ENCODE data around the gene PKP1. TPM values are rescaled to one million over a fixed set of nuclear protein-coding genes. Genes with fewer than 3 reads are reported as not detected.

PKP1 gene
- total and polyA plus RNA-seq, 10 of the 15 experiments (the other 5 are each of a cell fraction or from before 2014, with no cell fraction given), result 0.03 TPM; not detected in 9

DNA sequence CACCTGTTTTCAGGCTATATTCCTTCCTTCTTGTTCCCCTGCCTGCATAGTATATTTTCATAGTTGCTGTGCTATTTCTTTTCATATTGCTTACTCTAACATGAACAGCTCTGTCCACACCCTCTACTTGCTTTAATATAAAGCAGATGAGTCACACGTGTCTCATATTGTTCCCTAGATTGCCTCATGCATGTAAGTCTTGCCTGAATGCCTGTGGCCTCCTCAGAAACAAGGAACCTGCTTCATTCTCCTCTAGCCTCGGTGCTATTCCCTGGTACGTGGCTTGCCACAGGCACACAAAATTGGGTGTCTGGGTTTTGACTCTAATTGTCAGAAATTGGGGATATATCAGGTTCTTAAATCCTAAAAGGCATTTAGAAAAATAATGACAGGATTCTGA lies 16.5 kb upstream of the PKP1 start:
- Histone ChIP-seq H2AFZ (ENCODE audit: control insufficient read depth, low read depth, low read length) (no peak overlapping the region), H3K79me2 (ENCODE audit: control insufficient read depth, insufficient read depth, low read length) (no peaks in the 10 kb centered on the region), H4K20me1 (ENCODE audit: control insufficient read depth, insufficient read depth) (no peaks in the 10 kb centered on the region), H3K4me3 (no peak overlapping the region), H3K36me3 (ENCODE audit: control insufficient read depth in 2 of 2, insufficient read depth in 2 of 2, low read length in 1 of 2) (no peaks in the 10 kb centered on the region), H3K27me3 (replicated peaks in 1 of 2; ENCODE audit: control insufficient read depth in 2 of 2, insufficient read depth in 2 of 2, low read length in 1 of 2) (no peaks in the 10 kb centered on the region; a peak in 3 of 4 replicates), H3K9ac (ENCODE audit: control insufficient read depth, insufficient read depth, low read length) (no peak overlapping the region), H3K9me3 (replicated peaks; ENCODE audit: control insufficient read depth, insufficient read depth, low read length) (no peaks in the 10 kb centered on the region), H3K27ac (ENCODE audit: control insufficient read depth, insufficient read depth) (no peak overlapping the region), H3K4me1 (ENCODE audit: control insufficient read depth, insufficient read depth, low read length) (no peaks in the 10 kb centered on the region), H3K4me2 (ENCODE audit: control insufficient read depth, insufficient read depth) (no peak overlapping the region)
- FAIRE-seq (no peak), ATAC-seq (no peak), DNase-seq (ENCODE audit: low read depth, low spot score) (no peak)
- ChIA-PET SMC1A (ENCODE audit: uncharacterized antibody, unreplicated experiment) (interaction anchor here (1.1 kb wide), 1 partner anchor 13 kb away, joined by 3 read pairs; no protein-coding TSS in a partner anchor), RAD21 (ENCODE audit: unreplicated experiment) (no interaction called here), POLR2A (no interaction called here), CTCF (no interaction called here)
- no TSS peak for BruUV-seq (replicated peaks)
- TF ChIP-seq PML (IDR thresholded peaks at IDR 0.05; ENCODE audit: low read length) (no peak), SIX5 (IDR thresholded peaks at IDR 0.05; ENCODE audit: low read depth, low read length, severe bottlenecking) (no peak)
- TF ChIP-seq, protein P1, sequence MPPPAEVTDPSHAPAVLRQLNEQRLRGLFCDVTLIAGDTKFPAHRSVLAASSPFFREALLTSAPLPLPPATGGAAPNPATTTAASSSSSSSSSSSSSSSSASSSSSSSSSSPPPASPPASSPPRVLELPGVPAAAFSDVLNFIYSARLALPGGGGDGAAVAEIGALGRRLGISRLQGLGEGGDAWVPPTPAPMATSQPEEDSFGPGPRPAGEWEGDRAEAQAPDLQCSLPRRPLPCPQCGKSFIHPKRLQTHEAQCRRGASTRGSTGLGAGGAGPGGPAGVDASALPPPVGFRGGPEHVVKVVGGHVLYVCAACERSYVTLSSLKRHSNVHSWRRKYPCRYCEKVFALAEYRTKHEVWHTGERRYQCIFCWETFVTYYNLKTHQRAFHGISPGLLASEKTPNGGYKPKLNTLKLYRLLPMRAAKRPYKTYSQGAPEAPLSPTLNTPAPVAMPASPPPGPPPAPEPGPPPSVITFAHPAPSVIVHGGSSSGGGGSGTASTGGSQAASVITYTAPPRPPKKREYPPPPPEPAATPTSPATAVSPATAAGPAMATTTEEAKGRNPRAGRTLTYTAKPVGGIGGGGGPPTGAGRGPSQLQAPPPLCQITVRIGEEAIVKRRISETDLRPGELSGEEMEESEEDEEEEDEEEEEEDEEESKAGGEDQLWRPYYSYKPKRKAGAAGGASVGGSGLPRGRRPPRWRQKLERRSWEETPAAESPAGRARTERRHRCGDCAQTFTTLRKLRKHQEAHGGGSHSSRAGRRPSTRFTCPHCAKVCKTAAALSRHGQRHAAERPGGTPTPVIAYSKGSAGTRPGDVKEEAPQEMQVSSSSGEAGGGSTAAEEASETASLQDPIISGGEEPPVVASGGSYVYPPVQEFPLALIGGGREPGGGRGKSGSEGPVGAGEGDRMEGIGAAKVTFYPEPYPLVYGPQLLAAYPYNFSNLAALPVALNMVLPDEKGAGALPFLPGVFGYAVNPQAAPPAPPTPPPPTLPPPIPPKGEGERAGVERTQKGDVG (CRISPR knock-in tag; IDR thresholded peaks at IDR 0.05), result no peak
- WGBS (ENCODE audit: insufficient coverage, insufficient replicate concordance, low lambda C conversion rate, missing lambda C conversion rate), result 0% methylated on average over 3 of the region's 3 CpGs
- intact Hi-C loops (cut with micrococcal nuclease; ENCODE audit: unreplicated experiment), result no loop called here
- in situ Hi-C loops (cut with MboI), result no loop called here
